ENCODE measurements around the gene PROM1.

The PROM1 gene

DNA sequence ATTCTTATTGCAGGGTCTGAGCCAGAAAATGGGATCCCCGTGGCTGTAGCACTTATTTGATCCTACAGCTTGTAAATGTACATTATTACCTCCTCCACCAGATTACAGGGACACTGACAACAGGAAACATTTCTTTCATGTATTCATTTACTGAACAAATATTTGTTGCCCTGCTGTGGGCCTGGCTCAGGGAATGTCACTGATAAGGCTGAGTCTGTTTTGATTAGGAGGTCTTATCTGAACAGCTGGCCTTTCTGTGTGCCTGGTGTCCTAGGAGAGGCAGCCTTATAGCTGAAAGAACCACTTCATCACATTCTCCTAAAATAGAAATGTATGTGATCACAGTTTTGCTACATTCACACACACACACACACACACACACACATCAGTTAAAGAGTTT lies 45.5 kb upstream of the PROM1 start:
- TF ChIP-seq, protein P1, sequence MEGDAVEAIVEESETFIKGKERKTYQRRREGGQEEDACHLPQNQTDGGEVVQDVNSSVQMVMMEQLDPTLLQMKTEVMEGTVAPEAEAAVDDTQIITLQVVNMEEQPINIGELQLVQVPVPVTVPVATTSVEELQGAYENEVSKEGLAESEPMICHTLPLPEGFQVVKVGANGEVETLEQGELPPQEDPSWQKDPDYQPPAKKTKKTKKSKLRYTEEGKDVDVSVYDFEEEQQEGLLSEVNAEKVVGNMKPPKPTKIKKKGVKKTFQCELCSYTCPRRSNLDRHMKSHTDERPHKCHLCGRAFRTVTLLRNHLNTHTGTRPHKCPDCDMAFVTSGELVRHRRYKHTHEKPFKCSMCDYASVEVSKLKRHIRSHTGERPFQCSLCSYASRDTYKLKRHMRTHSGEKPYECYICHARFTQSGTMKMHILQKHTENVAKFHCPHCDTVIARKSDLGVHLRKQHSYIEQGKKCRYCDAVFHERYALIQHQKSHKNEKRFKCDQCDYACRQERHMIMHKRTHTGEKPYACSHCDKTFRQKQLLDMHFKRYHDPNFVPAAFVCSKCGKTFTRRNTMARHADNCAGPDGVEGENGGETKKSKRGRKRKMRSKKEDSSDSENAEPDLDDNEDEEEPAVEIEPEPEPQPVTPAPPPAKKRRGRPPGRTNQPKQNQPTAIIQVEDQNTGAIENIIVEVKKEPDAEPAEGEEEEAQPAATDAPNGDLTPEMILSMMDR (IDR thresholded peaks at IDR 0.05; ENCODE audit: insufficient read depth, low read length, poor library complexity, severe bottlenecking) = no peak
- TF ChIP-seq EZH2phosphoT487 (conservative IDR thresholded peaks at IDR 0.05; ENCODE audit: low read length) = no peak
- H3K9ac ChIP-seq (ENCODE audit: low read length) = no peak overlapping the region
- no peaks in the 10 kb centered on the region for H4K20me1 ChIP-seq (ENCODE audit: low read depth, low read length)
- no peak overlapping the region for H3K4me3 ChIP-seq (ENCODE audit: insufficient read depth, low read length, poor library complexity, severe bottlenecking)
- H3K9me3 ChIP-seq (ENCODE audit: insufficient read depth, low read length) = no peaks in the 10 kb centered on the region
- no peaks in the 10 kb centered on the region for H3K9me2 ChIP-seq (replicated peaks; ENCODE audit: insufficient read depth, low read length)
- H3K27me3 ChIP-seq (ENCODE audit: low read length) = no peaks in the 10 kb centered on the region
- no peaks in the 10 kb centered on the region for H3F3A ChIP-seq (ENCODE audit: insufficient read depth)
- H3K4me2 ChIP-seq (ENCODE audit: low read depth, low read length, poor library complexity, severe bottlenecking) = no peak overlapping the region
- H3K36me3 ChIP-seq (ENCODE audit: low read length) = no peaks in the 10 kb centered on the region
- H3K79me2 ChIP-seq (ENCODE audit: insufficient read depth, low read length) = no peaks in the 10 kb centered on the region
- H2AFZ ChIP-seq (ENCODE audit: low read depth, low read length, severe bottlenecking) = no peak overlapping the region
- H3K27ac ChIP-seq (ENCODE audit: low read depth, low read length) = no peak overlapping the region

DNA sequence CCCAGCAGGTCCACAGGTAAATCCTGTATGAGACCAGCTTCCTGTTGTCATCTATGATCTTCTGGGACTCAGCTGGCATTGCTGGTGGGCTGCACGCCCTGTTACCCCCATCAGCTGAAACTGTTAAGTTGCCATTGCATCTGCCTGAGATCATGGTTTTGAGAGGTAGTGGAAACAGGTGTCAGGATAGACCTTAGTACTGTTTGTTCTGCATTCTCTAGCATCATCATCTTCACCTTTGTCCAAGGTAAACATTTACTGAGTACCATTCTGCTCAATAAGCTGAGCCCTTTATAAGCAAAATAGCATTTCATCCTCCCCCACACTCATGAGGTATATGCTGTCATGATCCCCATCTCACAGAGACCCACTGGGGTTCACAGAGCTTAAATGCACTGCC lies 42.9 kb upstream of the PROM1 start:
- Histone ChIP-seq H3K9me2 (replicated peaks; ENCODE audit: insufficient read depth, low read length) (no peaks in the 10 kb centered on the region), H3K4me2 (ENCODE audit: low read depth, low read length, poor library complexity, severe bottlenecking) (no peak overlapping the region), H3K9ac (ENCODE audit: low read length) (no peak overlapping the region)

DNA sequence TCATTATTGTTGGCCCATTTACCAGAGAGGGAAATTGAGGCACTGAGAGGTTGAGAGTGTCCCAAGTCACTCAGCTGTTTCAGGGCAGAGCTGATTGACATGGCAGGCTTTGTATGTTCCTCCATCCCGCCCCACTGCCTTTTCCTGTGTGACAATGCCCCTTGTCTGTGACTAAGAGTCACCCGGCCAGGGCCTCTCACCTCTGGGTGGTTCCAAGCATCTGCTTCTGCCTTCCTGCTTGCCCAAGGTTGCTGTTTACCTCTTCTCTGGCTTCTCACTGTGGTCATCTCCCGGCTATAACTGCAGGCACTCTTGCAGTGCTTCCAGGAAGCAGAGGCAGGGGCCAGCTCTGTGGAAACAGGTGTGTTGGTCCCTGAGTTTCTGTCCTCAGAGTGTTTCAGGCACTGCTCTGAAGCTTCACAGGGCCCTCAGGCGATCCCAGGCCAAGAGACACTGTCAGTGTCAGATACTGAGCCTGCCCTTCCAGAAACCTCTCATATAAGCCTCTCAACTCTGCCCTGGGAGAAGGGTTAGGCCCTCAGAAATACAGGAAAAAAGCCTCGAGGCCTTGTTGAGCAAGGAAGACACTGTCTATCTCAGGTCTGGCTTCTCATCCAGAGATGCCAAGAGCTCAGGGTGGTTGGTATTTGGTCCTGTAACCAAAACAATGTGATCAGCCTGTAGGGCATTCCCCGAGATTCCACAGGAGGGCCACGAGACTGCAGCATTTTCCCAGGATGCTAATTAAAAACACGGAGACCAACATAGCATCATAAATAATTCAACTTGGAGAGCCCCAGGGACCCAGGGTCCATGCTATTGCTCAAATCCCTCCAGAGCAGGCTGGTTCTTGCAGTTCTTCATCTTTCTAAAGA lies 42.0 kb upstream of the PROM1 start:
- Histone ChIP-seq H4K20me1 (ENCODE audit: low read depth, low read length) (no peaks in the 10 kb centered on the region), H3K4me2 (ENCODE audit: low read depth, low read length, poor library complexity, severe bottlenecking) (no peak overlapping the region), H3K27me3 (ENCODE audit: low read length) (no peaks in the 10 kb centered on the region), H3K9ac (ENCODE audit: low read length) (no peak overlapping the region), H3K9me2 (replicated peaks; ENCODE audit: insufficient read depth, low read length) (no peaks in the 10 kb centered on the region), H3K9me3 (ENCODE audit: insufficient read depth, low read length) (no peaks in the 10 kb centered on the region), H3K79me2 (ENCODE audit: insufficient read depth, low read length) (no peaks in the 10 kb centered on the region), H3K36me3 (ENCODE audit: low read length) (no peaks in the 10 kb centered on the region), H3K4me3 (ENCODE audit: insufficient read depth, low read length, poor library complexity, severe bottlenecking) (no peak overlapping the region), H3F3A (ENCODE audit: insufficient read depth) (no peaks in the 10 kb centered on the region), H3K27ac (ENCODE audit: low read depth, low read length) (no peak overlapping the region), H2AFZ (ENCODE audit: low read depth, low read length, severe bottlenecking) (no peak overlapping the region)
- no peak for TF ChIP-seq EZH2phosphoT487 (conservative IDR thresholded peaks at IDR 0.05; ENCODE audit: low read length)
- TF ChIP-seq, protein P1 (IDR thresholded peaks at IDR 0.05; ENCODE audit: insufficient read depth, low read length, poor library complexity, severe bottlenecking) = no peak

More for the DNA sequence above, 42.9 kb upstream of the PROM1 start:
- H3K27me3 ChIP-seq (ENCODE audit: low read length) = no peaks in the 10 kb centered on the region
- H3K4me3 ChIP-seq (ENCODE audit: insufficient read depth, low read length, poor library complexity, severe bottlenecking) = no peak overlapping the region
- H3K27ac ChIP-seq (ENCODE audit: low read depth, low read length) = no peak overlapping the region
- TF ChIP-seq, protein P1 (IDR thresholded peaks at IDR 0.05; ENCODE audit: insufficient read depth, low read length, poor library complexity, severe bottlenecking) = no peak
- no peak for TF ChIP-seq EZH2phosphoT487 (conservative IDR thresholded peaks at IDR 0.05; ENCODE audit: low read length)
- no peaks in the 10 kb centered on the region for H3F3A ChIP-seq (ENCODE audit: insufficient read depth)
- no peak overlapping the region for H2AFZ ChIP-seq (ENCODE audit: low read depth, low read length, severe bottlenecking)
- no peaks in the 10 kb centered on the region for H3K36me3 ChIP-seq (ENCODE audit: low read length)
- no peaks in the 10 kb centered on the region for H3K9me3 ChIP-seq (ENCODE audit: insufficient read depth, low read length)
- no peaks in the 10 kb centered on the region for H4K20me1 ChIP-seq (ENCODE audit: low read depth, low read length)
- H3K79me2 ChIP-seq (ENCODE audit: insufficient read depth, low read length) = no peaks in the 10 kb centered on the region
